Stimulated activated CD8-positive, alpha-beta memory T cell treated with anti-CD3 and anti-CD28 coated beads, Interleukin-15, amount 100 ng/mL, for 24 hours (primary cell): ENCODE data around the gene STK11IP.

Experiments used
- DNase-seq: peaks from one replicate; pipeline ENCODE4 v3.0.0-alpha.2; 2020; ENCODE audit warnings: low read depth

The STK11IP gene

DNA sequence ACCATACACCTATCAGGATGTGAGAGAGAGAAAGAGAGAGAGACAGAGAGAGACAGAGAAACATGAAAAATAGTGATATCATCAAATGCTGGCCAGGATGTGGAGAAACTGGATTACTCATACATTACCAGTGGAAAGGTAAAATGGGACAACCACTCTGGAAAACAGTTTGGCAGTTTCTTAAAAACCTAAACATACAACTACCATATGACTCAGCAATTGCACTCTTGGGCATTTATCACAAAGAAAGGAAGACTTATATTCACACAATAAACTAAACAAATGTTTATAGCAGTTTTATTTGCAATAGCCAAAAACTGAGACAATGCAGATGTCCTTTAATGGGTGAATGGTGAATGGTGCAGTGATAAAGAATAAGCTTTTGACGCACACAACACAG, 58.9 kb downstream of the STK11IP start:
- DNase-seq, result no peak

DNA sequence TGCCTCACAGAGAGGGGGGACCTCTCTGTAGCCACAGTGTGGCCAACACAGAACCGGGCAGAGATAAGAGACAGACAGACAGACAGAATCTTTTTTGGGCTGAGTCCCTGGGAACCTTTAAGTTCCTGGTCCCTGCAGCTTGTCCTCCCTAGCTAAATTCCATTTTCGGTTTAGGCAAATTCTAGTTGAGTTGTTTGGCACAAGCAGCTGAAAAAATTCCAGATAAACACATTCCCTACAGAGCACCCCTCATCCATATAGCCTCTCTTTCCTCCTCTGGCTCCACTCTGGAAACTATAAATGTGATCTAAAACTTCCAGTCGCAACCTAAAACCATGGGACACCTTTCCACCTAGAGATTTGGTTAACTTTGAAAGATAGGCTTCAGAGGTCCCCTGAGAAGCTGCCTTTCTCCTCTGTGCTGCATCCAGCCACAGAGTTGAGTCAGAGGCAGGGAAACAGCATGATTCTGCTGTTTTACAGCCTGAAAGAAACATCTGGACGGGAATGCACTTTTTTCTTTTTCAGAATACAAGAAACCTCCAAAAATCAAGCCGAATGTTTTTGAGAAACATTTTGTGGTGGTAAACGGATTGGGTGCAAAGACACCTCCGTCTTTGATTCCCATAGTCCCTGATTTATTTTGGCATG, 60.7 kb downstream of the STK11IP start:
- no peak for DNase-seq

DNA sequence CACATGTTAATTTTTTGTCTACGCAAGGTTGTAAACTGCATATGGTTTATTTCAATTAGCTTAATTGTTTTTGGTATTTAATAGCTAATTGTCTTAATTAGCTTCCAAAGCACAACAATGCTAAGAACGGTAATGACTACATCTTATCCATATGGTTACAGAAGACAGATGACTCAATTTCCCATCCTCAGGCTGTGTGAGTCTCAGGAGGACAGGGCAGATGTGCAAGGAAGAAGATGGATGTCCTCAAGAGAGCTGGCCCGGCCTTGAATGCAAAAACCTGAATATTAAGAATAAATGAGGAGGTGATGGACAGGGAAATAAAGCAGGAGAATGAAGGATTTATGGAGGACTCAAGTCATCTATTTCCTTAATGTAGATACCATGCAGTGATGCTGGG, 61.2 kb downstream of the STK11IP start:
- no peak for DNase-seq

DNA sequence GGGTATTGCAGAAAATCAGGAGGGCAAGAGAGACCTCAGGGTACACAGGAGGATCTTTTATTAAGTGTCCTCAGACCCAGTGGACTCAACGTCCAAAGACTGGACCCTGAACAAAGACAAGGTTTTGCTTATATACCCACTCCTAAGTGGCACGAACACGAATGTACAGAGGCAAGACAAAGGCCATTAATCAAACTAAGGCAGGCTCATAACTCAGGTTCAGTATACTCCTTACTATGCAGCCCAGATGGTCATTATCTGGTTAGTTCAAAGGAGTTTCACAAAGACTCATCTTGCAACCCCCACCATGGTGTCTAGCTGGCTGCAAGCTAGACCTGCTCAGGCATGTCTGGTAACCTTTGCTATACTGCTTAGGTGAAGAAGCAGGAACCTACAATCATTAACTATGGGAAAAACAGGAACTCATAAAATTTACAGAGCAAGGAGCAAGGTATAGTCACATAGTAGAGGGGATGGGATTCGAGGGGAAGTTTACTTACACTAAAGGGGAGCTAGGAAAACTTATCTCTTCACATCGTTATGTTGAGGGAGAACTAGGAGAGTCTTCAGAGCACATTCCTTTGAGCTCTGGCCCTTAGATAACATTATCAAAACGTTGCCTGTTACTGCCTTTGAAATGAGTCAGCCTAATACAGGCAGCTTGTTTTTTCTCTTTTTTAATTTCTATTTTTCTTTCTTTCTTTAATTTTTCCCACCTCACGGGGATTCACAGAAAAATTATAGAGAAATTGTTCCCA, 63.7 kb downstream of the STK11IP start:
- DNase-seq, result no peak

DNA sequence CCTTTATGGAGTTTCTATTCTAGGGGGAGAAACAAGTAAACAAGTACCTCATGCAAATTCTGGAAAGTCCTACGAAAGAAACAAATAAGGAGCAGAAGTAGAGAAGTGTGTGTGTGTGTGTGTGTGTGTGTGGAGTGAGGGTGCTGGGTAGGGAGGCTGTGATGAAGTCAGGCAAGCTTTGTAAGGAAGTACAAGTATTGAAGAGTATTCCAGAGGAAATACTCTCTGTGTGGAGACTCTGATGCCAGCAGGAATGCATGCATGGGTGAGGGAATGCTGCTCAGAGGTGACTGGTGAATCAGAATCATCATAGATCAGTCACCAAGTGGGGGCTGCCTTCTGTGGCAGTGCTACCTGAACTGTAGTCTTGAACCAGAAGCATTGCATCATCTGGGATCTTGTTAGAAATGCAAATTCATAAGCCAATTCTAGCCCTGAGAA, 64.3 kb downstream of the STK11IP start:
- DNase-seq, result no peak

DNA sequence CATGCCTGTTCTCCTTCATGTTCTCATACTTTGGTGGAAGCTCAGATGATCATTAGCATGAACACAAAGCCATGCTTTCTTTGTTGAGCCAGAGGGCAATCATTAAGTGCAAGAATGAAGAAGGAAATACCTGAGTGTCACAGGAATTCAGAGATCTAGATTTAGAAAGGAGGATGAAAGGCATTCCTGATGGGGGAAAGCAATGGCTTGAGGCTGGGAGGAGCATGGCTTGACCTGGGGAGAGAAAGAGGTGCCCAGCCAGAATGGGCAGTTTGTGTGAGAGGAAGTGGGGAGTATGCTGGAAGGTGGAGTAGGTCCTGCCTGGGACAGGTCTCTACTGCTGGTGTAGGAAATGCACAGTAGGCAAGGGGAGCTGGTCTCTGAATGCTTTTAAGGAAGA, 64.9 kb downstream of the STK11IP start:
- no peak for DNase-seq

DNA sequence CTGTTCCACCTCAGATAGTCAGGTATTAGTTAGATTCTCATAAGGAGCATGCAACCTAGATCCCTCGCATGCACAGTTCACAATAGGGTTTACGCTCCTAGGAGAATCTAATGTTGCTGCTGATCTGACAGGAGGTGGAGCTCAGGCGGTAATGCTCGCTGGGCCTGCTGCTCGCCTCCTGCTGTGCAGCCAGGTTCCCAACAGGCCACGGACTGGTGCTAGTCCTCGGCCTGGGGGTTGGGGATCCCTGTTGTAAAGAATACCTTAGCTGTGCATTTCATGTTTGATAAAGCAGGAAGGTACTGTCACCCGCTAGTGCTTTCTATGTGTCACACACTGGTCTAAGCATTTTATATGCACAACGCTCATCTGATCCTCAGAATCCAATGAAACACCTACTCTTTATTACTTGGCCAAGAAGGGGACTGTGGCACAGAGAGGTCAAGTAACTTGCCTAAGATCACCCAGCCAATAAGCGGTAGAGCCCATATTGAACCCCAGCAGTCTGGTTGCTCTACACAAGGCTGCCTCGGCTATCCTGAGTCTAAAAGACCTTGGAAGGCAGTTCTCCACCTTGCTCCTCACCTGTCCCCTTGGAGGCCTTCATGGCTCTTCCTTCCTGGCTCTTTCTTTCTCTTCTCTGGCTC, 65.6 kb downstream of the STK11IP start:
- DNase-seq, result no peak

DNA sequence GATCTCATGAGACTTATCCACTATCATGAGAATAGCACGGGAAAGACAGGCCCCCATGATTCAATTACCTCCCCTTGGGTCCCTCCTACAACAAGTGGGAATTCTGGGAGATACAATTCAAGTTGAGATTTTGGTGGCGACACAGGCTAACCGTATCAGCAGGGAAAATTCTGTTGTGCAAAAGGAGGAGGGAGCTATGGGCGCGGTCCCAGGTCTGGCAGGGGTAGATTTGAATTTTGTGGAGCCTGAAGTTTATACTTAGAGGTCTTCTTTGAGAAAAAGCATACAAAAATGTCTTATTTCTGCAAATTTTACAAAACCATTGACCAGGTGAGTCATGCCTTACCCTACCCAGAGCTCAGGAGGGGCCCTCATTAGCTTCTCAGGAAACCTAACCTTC, 66.4 kb downstream of the STK11IP start:
- DNase-seq, result no peak

DNA sequence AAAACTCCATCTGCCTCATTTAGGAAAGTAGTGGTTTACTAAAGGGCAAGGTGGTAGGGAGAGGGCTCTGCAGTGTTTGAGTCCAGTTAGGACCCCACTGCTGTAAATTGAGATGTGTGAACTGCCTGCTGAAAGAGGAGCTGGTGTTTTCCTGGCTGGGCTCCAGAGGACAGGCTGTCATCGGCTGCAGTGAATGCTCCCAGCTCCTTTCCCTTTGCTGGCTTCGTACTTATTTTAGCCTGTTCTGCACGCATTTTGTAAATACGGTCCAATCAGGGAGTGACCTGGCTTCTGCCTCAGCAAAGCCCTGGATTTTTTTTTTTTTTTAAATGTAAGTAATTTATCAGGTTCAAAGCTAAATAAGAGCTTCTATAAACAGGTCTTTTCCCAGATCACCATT, 67.3 kb downstream of the STK11IP start:
- DNase-seq, result no peak

DNA sequence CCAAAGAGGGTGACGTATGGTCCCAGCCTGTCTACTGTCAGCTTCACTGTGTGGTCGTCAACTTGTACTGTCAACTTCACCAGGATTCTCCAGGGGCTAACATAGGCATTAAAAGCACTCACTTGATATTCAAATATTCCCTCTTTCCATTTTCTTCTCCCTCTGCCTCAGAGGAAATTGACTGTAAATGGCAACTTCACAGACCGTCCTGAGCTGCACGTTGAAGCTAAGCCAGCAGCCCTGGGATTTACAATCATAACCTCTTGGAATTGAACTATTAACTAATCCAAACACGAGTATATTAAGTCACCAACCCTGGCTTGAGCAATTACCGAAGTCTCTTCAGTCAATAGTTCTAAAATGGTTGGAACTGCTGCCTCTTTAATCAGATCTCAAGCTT, 68.3 kb downstream of the STK11IP start:
- DNase-seq, result no peak
